IPS-NIHi11 (cell line): ENCODE results near the gene IL6.
A peak's percentile ranks its signal among the peaks of the same experiment; 100 is the strongest.
"Not testable (repeated sequence)": the region's sequence is repeated elsewhere in the genome, so short reads cannot be mapped to it uniquely, and the experiment has no call there.

Source experiments
- DNase-seq: peaks from one replicate; pipeline ENCODE4 v3.0.0; 2012; ENCODE audit warnings: mixed read lengths, low spot score

IL6 gene

GRCh38 chr7:22727714-22728035 is 675 bp downstream of the IL6 start:
- no peak for DNase-seq

DNA sequence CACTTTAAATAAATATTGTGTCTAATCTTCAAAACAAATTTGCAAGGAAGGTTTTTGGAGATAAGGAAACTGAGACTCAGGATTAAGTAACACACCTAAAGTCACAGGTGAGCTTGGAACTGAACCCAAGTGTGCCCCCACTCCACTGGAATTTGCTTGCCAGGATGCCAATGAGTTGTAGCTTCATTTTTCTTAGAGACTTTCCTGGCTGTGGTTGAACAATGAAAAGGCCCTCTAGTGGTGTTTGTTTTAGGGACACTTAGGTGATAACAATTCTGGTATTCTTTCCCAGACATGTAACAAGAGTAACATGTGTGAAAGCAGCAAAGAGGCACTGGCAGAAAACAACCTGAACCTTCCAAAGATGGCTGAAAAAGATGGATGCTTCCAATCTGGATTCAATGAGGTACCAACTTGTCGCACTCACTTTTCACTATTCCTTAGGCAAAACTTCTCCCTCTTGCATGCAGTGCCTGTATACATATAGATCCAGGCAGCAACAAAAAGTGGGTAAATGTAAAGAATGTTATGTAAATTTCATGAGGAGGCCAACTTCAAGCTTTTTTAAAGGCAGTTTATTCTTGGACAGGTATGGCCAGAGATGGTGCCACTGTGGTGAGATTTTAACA is 1.5 kb downstream of the IL6 start:
- peak; percentile 29 for DNase-seq

- no peak for DNase-seq
These were observed 2.3 kb downstream of the IL6 start for GRCh38 chr7:22729180-22729825.

DNA sequence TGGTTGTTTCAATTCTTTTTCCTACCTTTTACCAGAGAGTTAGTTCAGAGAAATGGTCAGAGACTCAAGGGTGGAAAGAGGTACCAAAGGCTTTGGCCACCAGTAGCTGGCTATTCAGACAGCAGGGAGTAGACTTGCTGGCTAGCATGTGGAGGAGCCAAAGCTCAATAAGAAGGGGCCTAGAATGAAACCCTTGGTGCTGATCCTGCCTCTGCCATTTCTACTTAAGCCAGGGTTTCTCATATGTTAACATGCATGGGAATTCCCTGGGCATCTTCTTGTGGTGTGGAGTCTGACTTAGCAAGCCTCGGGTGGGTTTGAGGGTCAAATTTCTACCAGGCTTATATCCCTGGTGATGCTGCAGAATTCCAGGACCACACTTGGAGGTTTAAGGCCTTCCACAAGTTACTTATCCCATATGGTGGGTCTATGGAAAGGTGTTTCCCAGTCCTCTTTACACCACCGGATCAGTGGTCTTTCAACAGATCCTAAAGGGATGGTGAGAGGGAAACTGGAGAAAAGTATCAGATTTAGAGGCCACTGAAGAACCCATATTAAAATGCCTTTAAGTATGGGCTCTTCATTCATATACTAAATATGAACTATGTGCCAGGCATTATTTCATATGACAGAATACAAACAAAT is 3.2 kb downstream of the IL6 start:
- DNase-seq: no peak

- DNase-seq: no peak
These were observed 4.1 kb downstream of the IL6 start for GRCh38 chr7:22730921-22731654.

DNA sequence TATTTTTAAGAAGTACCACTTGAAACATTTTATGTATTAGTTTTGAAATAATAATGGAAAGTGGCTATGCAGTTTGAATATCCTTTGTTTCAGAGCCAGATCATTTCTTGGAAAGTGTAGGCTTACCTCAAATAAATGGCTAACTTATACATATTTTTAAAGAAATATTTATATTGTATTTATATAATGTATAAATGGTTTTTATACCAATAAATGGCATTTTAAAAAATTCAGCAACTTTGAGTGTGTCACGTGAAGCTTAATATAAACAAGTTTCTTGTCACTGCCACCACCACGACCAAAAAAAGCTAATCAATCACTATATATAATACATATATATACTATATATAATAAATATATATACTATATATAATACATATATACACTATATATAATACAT is 4.8 kb downstream of the IL6 start:
- no peak for DNase-seq

- DNase-seq: no peak
These were observed 5.6 kb downstream of the IL6 start for GRCh38 chr7:22732556-22733126.

DNA sequence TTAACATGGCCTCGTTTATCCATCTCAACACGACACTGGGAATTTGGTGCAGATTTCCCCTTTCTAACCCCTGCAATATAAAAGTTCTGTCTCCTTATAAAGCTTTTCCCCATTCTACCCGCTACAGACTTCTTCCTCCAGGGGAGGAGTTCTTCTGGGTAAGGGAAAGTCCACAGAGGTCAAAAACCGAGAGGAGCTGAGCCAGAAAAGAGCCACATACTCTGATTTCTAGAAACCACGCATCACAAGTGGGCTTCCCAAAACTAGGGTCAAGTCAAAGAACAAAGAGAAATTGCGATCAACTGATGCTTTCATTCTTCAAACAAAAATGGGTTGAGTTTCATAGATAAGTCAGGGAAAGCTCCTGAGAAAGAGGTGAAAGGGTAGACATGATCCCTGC is 6.8 kb downstream of the IL6 start:
- no peak for DNase-seq

- DNase-seq: no peak
These were observed 16.0 kb downstream of the IL6 start for GRCh38 chr7:22743014-22743413.

DNA sequence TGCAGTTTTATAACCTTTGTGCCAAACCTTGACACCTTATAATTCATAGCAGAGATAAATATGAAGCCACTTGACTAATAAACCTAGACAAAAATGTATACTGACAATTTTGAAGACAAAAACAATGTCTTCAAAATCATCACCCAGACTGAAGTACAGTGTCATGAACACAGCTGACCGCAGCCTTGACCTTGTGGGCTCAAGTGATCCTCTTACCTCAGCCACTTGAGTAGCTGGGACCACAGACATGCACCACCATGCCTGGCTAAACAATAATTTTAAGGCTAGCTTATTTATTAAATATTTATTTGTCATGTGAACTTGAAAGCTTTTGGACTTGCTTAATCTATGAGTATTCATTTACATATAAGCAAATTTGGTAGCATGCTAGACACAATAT is 24.3 kb downstream of the IL6 start:
- DNase-seq: no peak

DNA sequence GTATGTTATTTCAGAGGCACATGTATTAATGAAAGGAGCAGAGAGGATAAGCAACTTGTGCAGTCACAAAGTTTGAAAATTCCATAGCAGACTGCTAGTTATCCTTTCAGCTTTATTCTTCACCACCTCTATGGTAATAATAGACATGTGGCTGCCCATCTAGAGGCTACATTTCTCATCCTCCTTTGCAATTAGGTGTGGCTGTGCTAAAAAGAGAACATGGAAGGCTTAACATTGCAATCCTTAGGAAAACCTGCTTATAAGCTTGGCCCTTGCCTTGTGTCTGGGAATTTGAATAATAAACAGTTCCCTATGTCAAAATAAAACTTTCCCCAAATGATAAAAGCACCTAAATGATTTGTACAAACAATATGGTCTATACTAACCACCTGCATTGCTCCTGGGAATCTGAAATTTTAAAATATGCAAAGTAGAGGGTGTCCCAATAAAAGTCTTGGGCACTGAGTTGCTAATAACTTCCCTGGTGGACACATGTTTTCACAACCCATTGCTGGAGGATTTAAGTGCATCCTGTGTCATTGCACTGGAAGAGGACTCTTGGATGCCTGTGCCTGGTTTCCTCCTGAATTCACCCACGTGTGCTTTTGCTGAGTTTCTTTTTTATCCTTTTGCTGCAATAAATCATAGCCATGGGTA is 30.5 kb downstream of the IL6 start:
- no peak for DNase-seq

GRCh38 chr7:22758576-22758975 is 31.6 kb downstream of the IL6 start:
- no peak for DNase-seq

DNA sequence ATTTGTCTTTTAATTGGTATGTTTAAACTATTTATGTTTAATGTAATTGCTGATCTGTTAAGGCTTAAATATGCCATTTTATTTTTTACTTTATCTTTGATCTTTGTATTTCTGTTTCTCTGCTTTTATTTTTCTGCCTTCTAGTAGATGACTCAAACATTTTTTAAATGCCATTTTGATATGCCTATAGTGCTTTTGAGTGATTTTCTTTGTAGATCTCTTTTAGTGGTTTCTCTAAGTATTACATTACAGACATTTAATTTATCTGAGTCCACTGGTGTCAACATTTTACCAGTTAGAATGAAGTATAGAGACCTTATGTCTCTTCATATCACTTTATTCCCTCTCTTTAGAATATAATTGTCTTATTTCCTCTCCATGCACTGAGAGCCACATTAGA is 32.7 kb downstream of the IL6 start:
- DNase-seq: no peak

DNA sequence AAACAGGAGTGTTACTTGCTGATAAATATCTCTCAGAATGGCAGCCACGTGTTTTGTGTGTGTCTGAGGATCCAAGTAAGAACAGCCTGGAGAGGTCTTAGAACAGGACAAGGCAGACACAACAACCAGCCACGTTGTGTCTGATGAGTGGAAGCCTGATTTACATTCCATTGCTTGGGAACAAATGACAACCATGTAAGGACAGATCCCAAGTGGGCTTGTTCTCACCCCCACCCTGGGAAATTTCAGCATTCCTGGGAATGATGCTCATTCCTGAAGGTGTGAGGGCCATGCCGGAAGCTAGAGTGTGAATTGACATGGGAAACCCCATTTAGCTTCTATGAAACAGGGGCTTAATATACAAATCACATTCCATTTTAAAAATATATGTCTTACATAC is 35.9 kb downstream of the IL6 start:
- no peak for DNase-seq

GRCh38 chr7:22765609-22766008 is 38.6 kb downstream of the IL6 start:
- DNase-seq: no peak

GRCh38 chr7:22771194-22771871 is 44.3 kb downstream of the IL6 start:
- DNase-seq: no peak

- DNase-seq: no peak
These were observed 44.9 kb downstream of the IL6 start for GRCh38 chr7:22771872-22772228.

DNA sequence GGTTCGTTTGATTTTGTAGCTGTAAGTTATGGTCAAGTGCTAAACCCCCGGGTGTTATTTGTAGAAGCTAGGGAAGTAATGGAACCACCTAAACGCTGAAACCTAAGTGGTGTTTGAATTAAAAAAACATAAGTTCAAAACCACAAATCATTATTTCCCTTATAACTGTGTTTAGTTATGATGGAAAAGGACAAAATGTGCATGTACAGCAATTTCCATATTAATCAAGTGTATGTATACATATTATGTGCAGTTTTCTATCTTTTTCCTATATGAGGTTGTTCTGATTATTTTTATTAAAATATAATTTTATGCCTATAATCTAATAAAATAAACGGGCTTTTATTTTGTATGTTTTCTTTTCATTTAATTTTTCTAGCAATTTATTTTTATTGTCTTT is 45.9 kb downstream of the IL6 start:
- no peak for DNase-seq

- no peak for DNase-seq
These were observed 50.0 kb downstream of the IL6 start for GRCh38 chr7:22776964-22777363.

GRCh38 chr7:22779730-22780323 is 52.8 kb downstream of the IL6 start:
- DNase-seq: not testable (repeated sequence)

DNA sequence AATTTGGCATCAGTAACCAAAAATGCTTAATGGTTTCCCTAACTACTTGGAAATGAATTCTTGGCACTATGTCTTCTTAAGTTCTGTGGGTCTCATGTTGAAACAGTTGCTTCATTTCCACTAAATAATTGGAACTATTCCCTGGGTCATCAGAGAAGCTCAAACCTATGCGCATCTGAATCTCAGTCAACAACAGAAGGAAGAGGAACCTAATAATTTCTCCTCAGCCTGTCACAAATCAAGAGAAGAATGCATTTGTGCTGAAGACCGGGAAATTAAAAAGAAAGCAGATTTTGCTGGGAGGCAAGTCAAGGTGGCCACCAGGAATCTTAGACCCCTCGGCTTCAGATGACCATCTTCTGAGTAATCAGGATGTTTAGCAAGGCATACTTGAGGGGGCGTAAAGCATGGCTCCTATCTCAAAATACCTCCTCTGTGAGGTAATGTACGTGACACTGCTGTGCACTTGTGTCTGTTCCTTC is 54.3 kb downstream of the IL6 start:
- no peak for DNase-seq
